ENCODE results near the gene SAMD11.

Gene SAMD11

GRCh38 chr1:916173-917075, 7.3 kb upstream of the SAMD11 start:
- no peak for DNase-seq (ENCODE audit: low read depth, low spot score)

- no peak for DNase-seq (ENCODE audit: low read depth, low spot score)
Measured at GRCh38 chr1:917076-917459, 6.7 kb upstream of the SAMD11 start.

GRCh38 chr1:917466-918091, 6.1 kb upstream of the SAMD11 start:
- no peak for DNase-seq (ENCODE audit: low read depth, low spot score)

GRCh38 chr1:918353-918752, 5.4 kb upstream of the SAMD11 start:
- no peak for DNase-seq (ENCODE audit: low read depth, low spot score)

GRCh38 chr1:918843-919242, 4.9 kb upstream of the SAMD11 start:
- no peak for DNase-seq (ENCODE audit: low read depth, low spot score)

- DNase-seq (ENCODE audit: low read depth, low spot score): no peak
Measured at GRCh38 chr1:919271-919872, 4.4 kb upstream of the SAMD11 start.

- no peak for DNase-seq (ENCODE audit: low read depth, low spot score)
Measured at GRCh38 chr1:920010-920409, 3.7 kb upstream of the SAMD11 start.

GRCh38 chr1:920521-920920, 3.2 kb upstream of the SAMD11 start:
- no peak for DNase-seq (ENCODE audit: low read depth, low spot score)

GRCh38 chr1:921011-921837, 2.5 kb upstream of the SAMD11 start:
- DNase-seq (ENCODE audit: low read depth, low spot score): no peak

- DNase-seq (ENCODE audit: low read depth, low spot score): no peak
Measured at GRCh38 chr1:923991-924655, 400 bp downstream of the SAMD11 start.

- no peak for DNase-seq (ENCODE audit: low read depth, low spot score)
Measured at GRCh38 chr1:924656-925560, 1.2 kb downstream of the SAMD11 start.

- no peak for DNase-seq (ENCODE audit: low read depth, low spot score)
Measured at GRCh38 chr1:925561-926421, 2.1 kb downstream of the SAMD11 start.

- no peak for DNase-seq (ENCODE audit: low read depth, low spot score)
Measured at GRCh38 chr1:927234-927633, 3.5 kb downstream of the SAMD11 start.

GRCh38 chr1:927748-928147, 4.0 kb downstream of the SAMD11 start:
- no peak for DNase-seq (ENCODE audit: low read depth, low spot score)

- DNase-seq (ENCODE audit: low read depth, low spot score): no peak
Measured at GRCh38 chr1:928825-929661, 5.3 kb downstream of the SAMD11 start.

- DNase-seq (ENCODE audit: low read depth, low spot score): no peak
Measured at GRCh38 chr1:929712-930632, 6.2 kb downstream of the SAMD11 start.

- DNase-seq (ENCODE audit: low read depth, low spot score): no peak
Measured at GRCh38 chr1:930633-931138, 7.0 kb downstream of the SAMD11 start.

All from activated CD4-positive, CD25-positive, alpha-beta regulatory T cell treated with anti-CD3 and anti-CD28 coated beads, Interleukin-2, amount 50 U/mL, for 16 hours (primary cell).